IPS DF 6.9 (cell line): ENCODE results near the gene SSBP3.

Experiments used
- DNase-seq: peaks from one replicate; pipeline ENCODE4 v3.0.0-alpha.2; 2013; ENCODE audit warnings: low read depth, low spot score
- H3K27ac ChIP-seq: one replicate; pipeline ENCODE4 v1.5.1; 2013; ENCODE audit warnings: low read length, control low read depth
- H3K27me3 ChIP-seq: 2 replicates; pipeline ENCODE4 v1.6.1; 2013; ENCODE audit warnings: mild to moderate bottlenecking, low read length; ENCODE audit not compliant: control insufficient read depth, insufficient read depth
- H3K36me3 ChIP-seq: 2 replicates; pipeline ENCODE4 v1.6.1; 2013; ENCODE audit warnings: low read length; ENCODE audit not compliant: control insufficient read depth, insufficient read depth
- H3K4me1 ChIP-seq: 2 replicates; pipeline ENCODE4 v1.6.1; 2013; ENCODE audit warnings: low read length; ENCODE audit not compliant: control insufficient read depth, insufficient read depth
- H3K4me3 ChIP-seq: 2 replicates; pipeline ENCODE4 v1.5.1; 2013; ENCODE audit warnings: mild to moderate bottlenecking, low read length
- H3K9me3 ChIP-seq: 2 replicates; pipeline ENCODE4 v1.6.1; 2013; ENCODE audit warnings: low read length, inconsistent platforms; ENCODE audit not compliant: control insufficient read depth, insufficient read depth
- WGBS: extraction: QIAGEN DNeasy Blood & Tissue Kit; methylation state at CpG from one replicate; pipeline ENCODE4 v1.1.7; 2013; ENCODE audit warnings: mixed read lengths, missing lambda C conversion rate; ENCODE audit not compliant: insufficient read length, insufficient coverage; 5-methylcytosine and 5-hydroxymethylcytosine counted together

Gene SSBP3

GRCh38 chr1:54275349-54275748 is 130.8 kb downstream of the SSBP3 start:
- DNase-seq = no peak
- Histone ChIP-seq H3K4me1 (peaks cover 16% of the 10 kb centered on the region), H3K27ac (no peak overlapping the region), H3K36me3 (peaks cover 5% of the 10 kb centered on the region), H3K27me3 (no peaks in the 10 kb centered on the region), H3K9me3 (no peaks in the 10 kb centered on the region), H3K4me3 (no peak overlapping the region)
- no CpG with 5 or more reads among the region's 3 CpGs for WGBS

- DNase-seq = no peak
- Histone ChIP-seq H3K9me3 (no peaks in the 10 kb centered on the region), H3K36me3 (peaks cover 2% of the 10 kb centered on the region), H3K4me1 (peaks cover 16% of the 10 kb centered on the region), H3K27me3 (no peaks in the 10 kb centered on the region), H3K4me3 (no peak overlapping the region), H3K27ac (no peak overlapping the region)
- no CpG with 5 or more reads among the region's 11 CpGs for WGBS
Observed at GRCh38 chr1:54274881-54275280, 131.3 kb downstream of the SSBP3 start.

GRCh38 chr1:54274448-54274847 is 131.7 kb downstream of the SSBP3 start:
- no peak overlapping the region for H3K27ac ChIP-seq
- no peaks in the 10 kb centered on the region; the same call in 1 of the 2 replicates for H3K36me3 ChIP-seq
- WGBS = no CpG with 5 or more reads among the region's 8 CpGs
- no peak overlapping the region for H3K4me3 ChIP-seq
- H3K9me3 ChIP-seq = no peaks in the 10 kb centered on the region
- H3K4me1 ChIP-seq = peaks cover 16% of the 10 kb centered on the region
- no peak for DNase-seq
- H3K27me3 ChIP-seq = no peaks in the 10 kb centered on the region

- no peak overlapping the region for H3K27ac ChIP-seq
- no peak overlapping the region for H3K4me3 ChIP-seq
- H3K4me1 ChIP-seq = peaks cover 16% of the 10 kb centered on the region
- no CpG with 5 or more reads among the region's 5 CpGs for WGBS
- no peaks in the 10 kb centered on the region; the same call in 1 of the 2 replicates for H3K36me3 ChIP-seq
- no peak for DNase-seq
- no peaks in the 10 kb centered on the region for H3K9me3 ChIP-seq
- H3K27me3 ChIP-seq = no peaks in the 10 kb centered on the region
Observed at GRCh38 chr1:54273795-54274163, 132.4 kb downstream of the SSBP3 start.

GRCh38 chr1:54273092-54273794 is 133.0 kb downstream of the SSBP3 start:
- no peak overlapping the region for H3K4me3 ChIP-seq
- DNase-seq = no peak
- H3K9me3 ChIP-seq = no peaks in the 10 kb centered on the region
- no peaks in the 10 kb centered on the region; the same call in 1 of the 2 replicates for H3K36me3 ChIP-seq
- H3K27ac ChIP-seq = no peak overlapping the region
- H3K4me1 ChIP-seq = peaks cover 16% of the 10 kb centered on the region
- no CpG with 5 or more reads among the region's 22 CpGs for WGBS
- no peaks in the 10 kb centered on the region for H3K27me3 ChIP-seq

GRCh38 chr1:54272772-54273091 is 133.5 kb downstream of the SSBP3 start:
- Histone ChIP-seq H3K36me3 (no peaks in the 10 kb centered on the region; the same call in 1 of the 2 replicates), H3K4me3 (no peak overlapping the region), H3K27ac (no peak overlapping the region), H3K9me3 (no peaks in the 10 kb centered on the region), H3K4me1 (peaks cover 16% of the 10 kb centered on the region), H3K27me3 (no peaks in the 10 kb centered on the region)
- no CpG with 5 or more reads among the region's 4 CpGs for WGBS
- no peak for DNase-seq

- no peaks in the 10 kb centered on the region; the same call in 1 of the 2 replicates for H3K36me3 ChIP-seq
- DNase-seq = no peak
- no CpG with 5 or more reads among the region's 2 CpGs for WGBS
- H3K4me3 ChIP-seq = no peak overlapping the region
- H3K27me3 ChIP-seq = no peaks in the 10 kb centered on the region
- H3K27ac ChIP-seq = no peak overlapping the region
- peaks cover 16% of the 10 kb centered on the region for H3K4me1 ChIP-seq
- H3K9me3 ChIP-seq = no peaks in the 10 kb centered on the region
Observed at GRCh38 chr1:54272134-54272533, 134.1 kb downstream of the SSBP3 start.

- H3K4me3 ChIP-seq = no peak overlapping the region
- no peaks in the 10 kb centered on the region for H3K27me3 ChIP-seq
- H3K4me1 ChIP-seq = peaks cover 16% of the 10 kb centered on the region
- H3K36me3 ChIP-seq = no peaks in the 10 kb centered on the region; the same call in 1 of the 2 replicates
- H3K9me3 ChIP-seq = no peaks in the 10 kb centered on the region
- H3K27ac ChIP-seq = no peak overlapping the region
- WGBS = no CpG with 5 or more reads among the region's 10 CpGs
- DNase-seq = no peak
Observed at GRCh38 chr1:54271341-54271740, 134.9 kb downstream of the SSBP3 start.

GRCh38 chr1:54270543-54270942 is 135.7 kb downstream of the SSBP3 start:
- no peak overlapping the region for H3K27ac ChIP-seq
- H3K27me3 ChIP-seq = no peaks in the 10 kb centered on the region
- no peak for DNase-seq
- H3K4me3 ChIP-seq = no peak overlapping the region
- peaks cover 16% of the 10 kb centered on the region for H3K4me1 ChIP-seq
- H3K9me3 ChIP-seq = no peaks in the 10 kb centered on the region
- no peaks in the 10 kb centered on the region; the same call in 1 of the 2 replicates for H3K36me3 ChIP-seq
- no CpG with 5 or more reads among the region's 7 CpGs for WGBS

GRCh38 chr1:54268762-54269297 is 137.4 kb downstream of the SSBP3 start:
- H3K9me3 ChIP-seq = no peaks in the 10 kb centered on the region

More at GRCh38 chr1:54268762-54269297, 137.4 kb downstream of the SSBP3 start:
- Histone ChIP-seq H3K36me3 (no peaks in the 10 kb centered on the region), H3K27me3 (no peaks in the 10 kb centered on the region), H3K4me1 (peaks cover 9% of the 10 kb centered on the region), H3K4me3 (no peak overlapping the region), H3K27ac (no peak overlapping the region)
- no CpG with 5 or more reads among the region's 9 CpGs for WGBS
- DNase-seq = no peak
